ENCODE data around the gene MFSD11. TPM values are rescaled to one million over a fixed set of nuclear protein-coding genes. Genes with fewer than 3 reads are reported as not detected.

Gene MFSD11
- total RNA-seq, 1 experiment from 2014 or later = 24.9 TPM

DNA sequence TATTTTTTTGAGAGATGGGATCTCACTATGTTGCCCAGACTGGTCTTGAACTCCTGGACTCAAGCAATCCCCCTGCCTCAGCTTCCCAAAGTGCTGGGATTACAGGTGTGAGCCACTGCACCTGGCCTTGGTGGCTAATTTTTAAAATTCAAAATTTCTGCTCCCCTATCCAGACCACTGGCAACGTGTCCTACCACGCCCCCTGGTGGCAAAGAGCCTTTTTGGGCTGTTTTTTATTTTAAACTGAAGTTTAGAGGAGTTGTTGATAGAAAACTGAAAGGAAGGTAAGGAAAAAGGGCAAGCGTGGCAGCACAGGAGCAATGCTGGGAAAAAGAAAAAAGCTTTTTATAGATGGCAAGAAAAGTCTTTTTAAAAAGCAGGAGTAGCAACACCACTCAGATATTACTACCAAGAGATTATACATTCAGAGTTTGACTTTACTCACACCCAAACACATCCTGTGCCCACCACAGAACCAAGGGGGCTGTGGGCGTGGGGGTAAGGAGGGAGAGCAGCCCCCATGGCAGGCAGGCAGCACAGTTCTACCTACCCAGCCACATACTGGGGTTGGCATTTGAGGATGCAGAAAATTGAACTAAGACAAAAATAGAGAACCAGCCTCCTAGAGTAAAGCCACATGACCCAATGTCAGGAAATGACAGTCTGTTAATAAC is 23.0 kb upstream of the MFSD11 start:
- H4K20me1 ChIP-seq (ENCODE audit: insufficient read depth) = peaks cover 4% of the 10 kb centered on the region; the same call in 1 of the 2 replicates
- H2AFZ ChIP-seq (ENCODE audit: low read depth, low read length, poor library complexity, severe bottlenecking) = no peak overlapping the region
- CTCF ChIA-PET = no interaction called here
- H3K4me3 ChIP-seq (replicated peaks in 1 of 2; ENCODE audit: low read depth in 1 of 2, low read length in 2 of 2) = no peak overlapping the region
- no peaks in the 10 kb centered on the region for H3K27me3 ChIP-seq (ENCODE audit: insufficient read depth, low read length)
- no TSS peak for BruUV-seq (replicated peaks)
- peak; percentile 28 for ATAC-seq
- intact Hi-C loops (cut with micrococcal nuclease) = loop anchor here (1.0 kb wide), 1 partner anchor 192 kb away; no protein-coding TSS in a partner anchor
- H3K4me2 ChIP-seq (ENCODE audit: low read length) = no peak overlapping the region
- H3K9me3 ChIP-seq (ENCODE audit: control insufficient read depth in 1 of 2, insufficient read depth in 1 of 2, low read depth in 1 of 2, low read length in 2 of 2) = no peaks in the 10 kb centered on the region
- peaks cover 23% of the 10 kb centered on the region for H3K79me2 ChIP-seq (ENCODE audit: insufficient read depth, low read length)
- TF ChIP-seq RAD21 (IDR thresholded peaks at IDR 0.05; ENCODE audit: low read depth) (peak; percentile 83), SIN3A (IDR thresholded peaks at IDR 0.05; ENCODE audit: low read depth) (0 out of 2 replicates have a peak, but pooled peaks have one; percentile 19), SRF (IDR thresholded peaks at IDR 0.05; ENCODE audit: low read depth) (no peak), ELF1 (IDR thresholded peaks at IDR 0.05; ENCODE audit: borderline replicate concordance, low read depth) (no peak)
- TF ChIP-seq, protein P1, sequence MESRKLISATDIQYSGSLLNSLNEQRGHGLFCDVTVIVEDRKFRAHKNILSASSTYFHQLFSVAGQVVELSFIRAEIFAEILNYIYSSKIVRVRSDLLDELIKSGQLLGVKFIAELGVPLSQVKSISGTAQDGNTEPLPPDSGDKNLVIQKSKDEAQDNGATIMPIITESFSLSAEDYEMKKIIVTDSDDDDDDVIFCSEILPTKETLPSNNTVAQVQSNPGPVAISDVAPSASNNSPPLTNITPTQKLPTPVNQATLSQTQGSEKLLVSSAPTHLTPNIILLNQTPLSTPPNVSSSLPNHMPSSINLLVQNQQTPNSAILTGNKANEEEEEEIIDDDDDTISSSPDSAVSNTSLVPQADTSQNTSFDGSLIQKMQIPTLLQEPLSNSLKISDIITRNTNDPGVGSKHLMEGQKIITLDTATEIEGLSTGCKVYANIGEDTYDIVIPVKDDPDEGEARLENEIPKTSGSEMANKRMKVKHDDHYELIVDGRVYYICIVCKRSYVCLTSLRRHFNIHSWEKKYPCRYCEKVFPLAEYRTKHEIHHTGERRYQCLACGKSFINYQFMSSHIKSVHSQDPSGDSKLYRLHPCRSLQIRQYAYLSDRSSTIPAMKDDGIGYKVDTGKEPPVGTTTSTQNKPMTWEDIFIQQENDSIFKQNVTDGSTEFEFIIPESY (IDR thresholded peaks at IDR 0.05; ENCODE audit: extremely low read depth, insufficient replicate concordance, low read length) = no peak
- TF ChIP-seq, protein P2, sequence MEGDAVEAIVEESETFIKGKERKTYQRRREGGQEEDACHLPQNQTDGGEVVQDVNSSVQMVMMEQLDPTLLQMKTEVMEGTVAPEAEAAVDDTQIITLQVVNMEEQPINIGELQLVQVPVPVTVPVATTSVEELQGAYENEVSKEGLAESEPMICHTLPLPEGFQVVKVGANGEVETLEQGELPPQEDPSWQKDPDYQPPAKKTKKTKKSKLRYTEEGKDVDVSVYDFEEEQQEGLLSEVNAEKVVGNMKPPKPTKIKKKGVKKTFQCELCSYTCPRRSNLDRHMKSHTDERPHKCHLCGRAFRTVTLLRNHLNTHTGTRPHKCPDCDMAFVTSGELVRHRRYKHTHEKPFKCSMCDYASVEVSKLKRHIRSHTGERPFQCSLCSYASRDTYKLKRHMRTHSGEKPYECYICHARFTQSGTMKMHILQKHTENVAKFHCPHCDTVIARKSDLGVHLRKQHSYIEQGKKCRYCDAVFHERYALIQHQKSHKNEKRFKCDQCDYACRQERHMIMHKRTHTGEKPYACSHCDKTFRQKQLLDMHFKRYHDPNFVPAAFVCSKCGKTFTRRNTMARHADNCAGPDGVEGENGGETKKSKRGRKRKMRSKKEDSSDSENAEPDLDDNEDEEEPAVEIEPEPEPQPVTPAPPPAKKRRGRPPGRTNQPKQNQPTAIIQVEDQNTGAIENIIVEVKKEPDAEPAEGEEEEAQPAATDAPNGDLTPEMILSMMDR (IDR thresholded peaks at IDR 0.05 in 2 of 3, conservative IDR thresholded peaks at IDR 0.05 in 1 of 3; ENCODE audit: borderline replicate concordance in 1 of 3, insufficient read depth in 1 of 3, low read depth in 2 of 3, low read length in 2 of 3) = peak; percentile 87 to 97 (median 88)
- H3K9me2 ChIP-seq (ENCODE audit: insufficient read depth) = no peaks in the 10 kb centered on the region
- peaks cover 42 to 54% of the 10 kb centered on the region in 2 experiments for H3K36me3 ChIP-seq (ENCODE audit: control insufficient read depth in 1 of 2, insufficient read depth in 2 of 2, low read length in 2 of 2)
- POLR2A ChIA-PET = no interaction called here
- RAD21 ChIA-PET (ENCODE audit: low non-redundant PET in 1 of 2, low total read pairs in 2 of 2, uncharacterized antibody in 2 of 2, unreplicated experiment in 2 of 2) = no interaction called here
- H3K27ac ChIP-seq (ENCODE audit: low read depth, low read length) = 0 out of 2 replicates have a peak overlapping the region, but pooled peaks have one; percentile 0
- H3K4me1 ChIP-seq (ENCODE audit: control insufficient read depth in 1 of 2, insufficient read depth in 2 of 2, low read length in 2 of 2) = peaks cover 9 to 14% of the 10 kb centered on the region in 2 experiments
- DNase-seq (ENCODE audit: low read depth, low spot score) = no peak
- H3K9ac ChIP-seq (ENCODE audit: low read length) = no peak overlapping the region

Data from HCT116 (cell line).